Activated CD4-positive, alpha-beta memory T cell treated with anti-CD3 and anti-CD28 coated beads, Interleukin-2, amount 10 ng/mL, durations not matched to agents 7 days and 5 days (primary cell): ENCODE results near the gene TET2. TPM values are rescaled to one million over a fixed set of nuclear protein-coding genes. Genes with fewer than 3 reads are reported as not detected.

ENCODE experiments used
- CTCF ChIA-PET: fragments of 350-600 bp; sonication (Branson Sonifier 250); formaldehyde crosslinking; loops from one replicate; lab custom pipeline; 2021; ENCODE audit warnings: antibody characterized with exemption, inconsistent platforms; lab: Charles Lee
- POLR2A ChIA-PET: fragments of 350-600 bp; sonication (Branson Sonifier 250); formaldehyde crosslinking; loops from one replicate; lab custom pipeline; 2021; ENCODE audit warnings: antibody characterized with exemption; lab: Charles Lee
- DNase-seq: peaks from one replicate; pipeline ENCODE4 v3.0.0-alpha.2; 2020
- H3K27ac Mint-ChIP-seq: one replicate; pipeline ENCODE4 v1.8.0; 2021; ENCODE audit warnings: mild to moderate bottlenecking, mixed read lengths
- H3K27me3 Mint-ChIP-seq: one replicate; pipeline ENCODE4 v1.8.0; 2021; ENCODE audit warnings: mixed read lengths
- H3K36me3 Mint-ChIP-seq: one replicate; pipeline ENCODE4 v1.8.0; 2021; ENCODE audit warnings: low read depth, mixed read lengths
- H3K4me1 Mint-ChIP-seq: one replicate; pipeline ENCODE4 v1.8.0; 2021; ENCODE audit warnings: mixed read lengths
- H3K4me3 Mint-ChIP-seq: one replicate; pipeline ENCODE4 v1.8.0; 2021; ENCODE audit warnings: mild to moderate bottlenecking, mixed read lengths
- H3K9me3 Mint-ChIP-seq: one replicate; pipeline ENCODE4 v1.8.0; 2021; ENCODE audit warnings: mixed read lengths
- total RNA-seq, 2 experiments: library from RNA; stranded (reverse); gene quantifications; one replicate each; pipeline ENCODE4 v1.2.3, GENCODE V29; 2021

TET2 gene
- total RNA-seq, 2 experiments from 2014 or later: 25.0 to 25.9 TPM

DNA sequence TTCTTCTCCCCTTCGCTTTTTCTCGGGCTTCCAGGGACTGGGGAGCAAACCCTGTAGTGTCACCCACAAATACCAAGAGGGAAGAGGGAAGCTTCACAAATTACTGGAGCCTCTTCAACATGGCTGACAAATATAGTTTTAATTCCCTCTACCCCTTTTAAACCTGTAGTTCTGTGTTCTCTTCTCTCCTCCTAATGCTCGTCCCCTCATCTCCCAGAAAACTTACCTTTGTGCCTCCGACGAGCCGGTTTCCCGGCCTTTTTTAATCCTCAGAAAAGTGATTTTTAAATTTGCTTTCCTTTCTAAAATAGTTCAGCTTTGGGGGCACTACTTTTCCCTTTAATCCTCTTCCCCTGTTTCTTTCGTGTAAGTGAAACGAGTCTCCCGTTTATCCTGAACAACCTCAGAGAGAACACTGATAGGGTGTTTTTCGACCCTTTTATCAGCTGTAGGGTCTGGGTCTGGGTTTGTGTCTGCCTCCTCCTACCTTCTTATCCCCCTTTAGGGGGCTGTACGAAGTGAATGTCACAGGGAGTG is 408 bp downstream of the TET2 start:
- Mint-ChIP-seq H3K27ac (peak overlapping the region; percentile 98), H3K4me1 (peaks cover 32% of the 10 kb centered on the region), H3K4me3 (peak overlapping the region; percentile 99), H3K9me3 (no peaks in the 10 kb centered on the region), H3K27me3 (no peaks in the 10 kb centered on the region), H3K36me3 (peaks cover 16% of the 10 kb centered on the region)
- POLR2A ChIA-PET: interaction anchor here (0.8 to 2.4 kb wide), 7 partner anchors 13 to 326 kb away, joined by 3 to 44 read pairs (median 5); partner anchors contain the start of gene PPA2
- CTCF ChIA-PET: interaction anchor here (1.1 to 2.3 kb wide), 4 partner anchors 157 to 327 kb away, joined by 3 to 20 read pairs (median 4); partner anchors contain the start of gene PPA2
- DNase-seq: no peak

DNA sequence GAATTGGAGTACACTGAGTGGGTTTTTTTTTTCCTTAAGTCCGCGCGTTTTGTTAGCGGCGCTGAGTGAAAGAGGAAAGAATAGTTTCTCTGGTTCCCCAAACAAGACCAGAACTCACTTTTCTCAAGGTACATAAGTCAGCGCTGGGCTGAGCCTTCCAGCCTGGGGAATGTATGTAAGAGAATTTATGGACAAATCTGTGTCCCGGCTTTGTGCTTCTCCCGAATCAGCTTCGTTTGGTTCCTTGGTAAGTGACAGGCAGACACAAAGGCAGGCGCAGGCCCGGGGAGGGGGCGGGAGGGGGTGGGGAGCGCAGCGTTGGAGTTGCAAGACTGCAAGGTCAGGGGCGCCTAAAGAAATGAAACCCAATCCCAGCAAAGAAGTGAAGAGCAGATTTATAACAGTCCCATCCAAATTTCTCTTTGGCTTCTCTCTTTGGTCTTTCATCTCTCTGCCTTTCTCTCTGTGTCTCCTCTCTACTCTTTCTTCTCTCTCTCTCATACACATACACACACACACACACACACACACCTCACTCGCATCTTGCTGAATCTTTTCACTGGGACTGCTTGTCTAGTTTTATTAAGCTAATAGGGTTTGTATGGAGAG is 981 bp downstream of the TET2 start:
- DNase-seq: peak; percentile 30
- CTCF ChIA-PET: interaction anchor here (1.1 to 2.3 kb wide), 4 partner anchors 157 to 327 kb away, joined by 3 to 20 read pairs (median 4); partner anchors contain the start of gene PPA2

DNA sequence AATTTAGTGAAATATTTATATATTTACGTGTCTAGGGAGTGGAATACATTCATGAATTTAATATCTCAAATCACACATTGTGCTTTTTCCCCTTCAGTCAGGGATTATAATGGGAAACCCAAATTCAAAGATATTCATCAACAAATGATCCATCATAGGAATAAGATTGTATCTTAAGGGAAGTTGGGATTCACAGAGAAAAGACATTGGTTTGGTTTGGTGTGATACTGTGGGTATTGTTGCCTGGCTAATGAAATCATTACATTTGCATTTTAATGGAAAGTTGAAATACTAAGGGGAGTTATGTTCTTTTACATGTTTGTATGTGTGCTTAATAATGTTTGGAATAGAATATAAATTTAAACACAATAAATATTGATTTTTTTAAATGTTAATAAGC is 1.7 kb downstream of the TET2 start:
- POLR2A ChIA-PET: interaction anchor here (2.4 kb wide), 2 partner anchors 14 to 325 kb away, joined by 13 to 44 read pairs; partner anchors contain the start of gene PPA2

More for the DNA sequence above, 981 bp downstream of the TET2 start:
- Mint-ChIP-seq H3K36me3 (peaks cover 16% of the 10 kb centered on the region), H3K27me3 (no peaks in the 10 kb centered on the region), H3K9me3 (no peaks in the 10 kb centered on the region), H3K27ac (peak overlapping the region; percentile 98), H3K4me1 (peaks cover 32% of the 10 kb centered on the region), H3K4me3 (peak overlapping the region; percentile 99)
- POLR2A ChIA-PET: interaction anchor here (0.8 to 2.4 kb wide), 7 partner anchors 14 to 326 kb away, joined by 3 to 44 read pairs (median 5); partner anchors contain the start of gene PPA2

DNA sequence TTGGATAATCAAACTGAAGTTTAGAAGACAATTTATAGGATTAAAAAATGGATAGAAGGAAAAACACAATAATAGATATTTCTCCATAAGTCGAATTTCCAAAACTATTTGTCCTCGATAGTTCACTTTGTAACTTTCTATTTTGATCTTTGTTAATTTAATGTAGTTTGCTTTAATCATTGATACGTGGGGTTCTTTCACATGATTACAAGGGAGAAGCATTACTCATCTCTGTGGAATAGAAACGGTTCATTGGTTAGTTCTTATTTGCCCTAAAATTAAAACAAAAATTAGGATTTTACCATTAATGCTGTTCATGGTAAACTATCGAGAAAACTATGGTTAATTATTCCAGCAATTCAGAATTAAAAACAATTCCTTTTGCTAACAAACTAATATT is 2.1 kb downstream of the TET2 start:
- CTCF ChIA-PET: no interaction called here
- peaks cover 33% of the 10 kb centered on the region for H3K4me1 Mint-ChIP-seq

More for the DNA sequence above, 1.7 kb downstream of the TET2 start:
- Mint-ChIP-seq H3K36me3 (peaks cover 16% of the 10 kb centered on the region), H3K4me1 (peaks cover 31% of the 10 kb centered on the region), H3K4me3 (peak overlapping the region; percentile 99), H3K9me3 (no peaks in the 10 kb centered on the region), H3K27ac (no peak overlapping the region), H3K27me3 (no peaks in the 10 kb centered on the region)
- CTCF ChIA-PET: interaction anchor here (2.3 kb wide), 1 partner anchor 326 kb away, joined by 20 read pairs; the partner anchor contains the start of gene PPA2
- no peak for DNase-seq

GRCh38 chr4:105149771-105150170 is 3.1 kb downstream of the TET2 start:
- DNase-seq: no peak
- Mint-ChIP-seq H3K4me1 (peaks cover 40% of the 10 kb centered on the region), H3K4me3 (no peak overlapping the region), H3K27me3 (no peaks in the 10 kb centered on the region), H3K9me3 (no peaks in the 10 kb centered on the region), H3K36me3 (peaks cover 16% of the 10 kb centered on the region), H3K27ac (no peak overlapping the region)
- ChIA-PET CTCF (no interaction called here), POLR2A (no interaction called here)

More for the DNA sequence above, 2.1 kb downstream of the TET2 start:
- no peaks in the 10 kb centered on the region for H3K9me3 Mint-ChIP-seq
- peaks cover 16% of the 10 kb centered on the region for H3K36me3 Mint-ChIP-seq
- POLR2A ChIA-PET: no interaction called here
- no peaks in the 10 kb centered on the region for H3K27me3 Mint-ChIP-seq
- peak overlapping the region; percentile 33 for H3K4me3 Mint-ChIP-seq
- no peak for DNase-seq
- no peak overlapping the region for H3K27ac Mint-ChIP-seq

- DNase-seq: no peak
- H3K4me3 Mint-ChIP-seq: no peak overlapping the region
- POLR2A ChIA-PET: no interaction called here
- H3K27ac Mint-ChIP-seq: no peak overlapping the region
- CTCF ChIA-PET: no interaction called here
- no peaks in the 10 kb centered on the region for H3K27me3 Mint-ChIP-seq
- no peaks in the 10 kb centered on the region for H3K9me3 Mint-ChIP-seq
- H3K36me3 Mint-ChIP-seq: peaks cover 20% of the 10 kb centered on the region
- peaks cover 40% of the 10 kb centered on the region for H3K4me1 Mint-ChIP-seq
Measured at GRCh38 chr4:105150503-105150902, 3.8 kb downstream of the TET2 start.

DNA sequence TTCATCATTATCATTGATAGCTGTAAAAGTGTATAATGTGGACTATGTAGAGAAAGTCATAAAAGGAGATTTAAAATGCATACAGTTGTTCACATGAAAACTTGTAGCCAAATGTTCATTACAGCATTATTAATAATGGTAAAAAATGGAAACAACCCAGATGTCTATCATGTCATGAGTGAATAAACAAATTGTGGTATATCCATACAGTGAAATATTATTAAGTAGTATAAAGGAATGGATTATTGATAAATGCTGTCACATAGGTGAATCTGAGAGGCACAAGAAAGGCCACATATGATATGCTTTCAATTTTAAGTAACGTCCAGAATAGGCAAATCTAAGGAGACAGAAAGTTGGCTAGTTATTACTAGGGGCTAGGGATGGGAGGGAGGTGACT is 7.1 kb downstream of the TET2 start:
- peaks cover 29% of the 10 kb centered on the region for H3K4me1 Mint-ChIP-seq
- H3K27me3 Mint-ChIP-seq: no peaks in the 10 kb centered on the region
- no peak for DNase-seq
- H3K36me3 Mint-ChIP-seq: peaks cover 16% of the 10 kb centered on the region
- POLR2A ChIA-PET: no interaction called here
- no peak overlapping the region for H3K4me3 Mint-ChIP-seq
- H3K9me3 Mint-ChIP-seq: peaks cover under 1% of the 10 kb centered on the region
- CTCF ChIA-PET: no interaction called here
- H3K27ac Mint-ChIP-seq: no peak overlapping the region

- CTCF ChIA-PET: no interaction called here
- no peak overlapping the region for H3K4me3 Mint-ChIP-seq
- H3K27ac Mint-ChIP-seq: no peak overlapping the region
- H3K36me3 Mint-ChIP-seq: peaks cover 18% of the 10 kb centered on the region
- no peaks in the 10 kb centered on the region for H3K27me3 Mint-ChIP-seq
- H3K4me1 Mint-ChIP-seq: peaks cover 22% of the 10 kb centered on the region
- DNase-seq: no peak
- POLR2A ChIA-PET: no interaction called here
- peaks cover 3% of the 10 kb centered on the region for H3K9me3 Mint-ChIP-seq
Measured at GRCh38 chr4:105154576-105154975, 7.9 kb downstream of the TET2 start.

GRCh38 chr4:105155426-105155825 is 8.8 kb downstream of the TET2 start:
- H3K27me3 Mint-ChIP-seq: no peaks in the 10 kb centered on the region
- POLR2A ChIA-PET: no interaction called here
- peaks cover 3% of the 10 kb centered on the region for H3K9me3 Mint-ChIP-seq
- no peak overlapping the region for H3K27ac Mint-ChIP-seq
- peaks cover 21% of the 10 kb centered on the region for H3K36me3 Mint-ChIP-seq
- DNase-seq: no peak
- no peak overlapping the region for H3K4me3 Mint-ChIP-seq
- CTCF ChIA-PET: no interaction called here
- H3K4me1 Mint-ChIP-seq: peaks cover 18% of the 10 kb centered on the region

GRCh38 chr4:105158837-105159236 is 12.2 kb downstream of the TET2 start:
- DNase-seq: no peak
- POLR2A ChIA-PET: no interaction called here
- Mint-ChIP-seq H3K36me3 (peaks cover 19% of the 10 kb centered on the region), H3K27me3 (no peaks in the 10 kb centered on the region), H3K4me1 (peaks cover 12% of the 10 kb centered on the region), H3K4me3 (no peak overlapping the region), H3K9me3 (peaks cover 3% of the 10 kb centered on the region), H3K27ac (no peak overlapping the region)
- CTCF ChIA-PET: no interaction called here

DNA sequence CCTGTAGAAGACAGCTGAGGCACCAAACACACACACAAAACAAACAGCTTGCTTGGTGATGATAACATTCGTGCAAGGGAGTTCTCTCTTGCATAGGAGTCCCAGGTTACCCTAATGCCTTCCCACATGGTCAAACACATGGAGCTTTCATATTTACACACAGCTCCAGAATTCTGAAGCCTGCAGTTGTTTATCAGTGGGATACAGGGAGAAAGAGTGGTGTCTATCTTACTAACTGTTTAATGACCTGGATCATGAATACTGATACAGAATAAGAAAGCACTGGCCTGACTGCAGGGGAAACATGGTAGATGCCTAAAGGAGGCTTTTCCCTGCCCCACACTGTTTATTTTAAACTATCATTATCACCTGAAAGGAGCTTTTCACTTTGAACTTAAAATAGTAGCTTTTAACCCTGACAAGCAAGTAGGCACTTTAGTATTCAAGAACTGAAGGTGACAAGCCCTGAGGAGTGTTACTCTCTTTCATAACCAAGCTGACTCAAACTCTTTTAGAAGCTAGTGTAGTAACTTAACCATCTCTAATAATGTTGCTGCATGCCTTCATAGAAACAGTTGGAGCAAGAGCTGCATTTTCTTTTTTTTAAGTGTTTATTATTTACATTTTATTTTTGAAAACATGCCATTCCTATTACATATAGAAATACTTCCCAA is 15.6 kb downstream of the TET2 start:
- Mint-ChIP-seq H3K4me1 (no peaks in the 10 kb centered on the region), H3K27me3 (no peaks in the 10 kb centered on the region), H3K4me3 (no peak overlapping the region), H3K36me3 (peaks cover 8% of the 10 kb centered on the region), H3K9me3 (peaks cover 3% of the 10 kb centered on the region), H3K27ac (no peak overlapping the region)
- DNase-seq: no peak
- CTCF ChIA-PET: interaction anchor here (1.4 kb wide), 1 partner anchor 311 kb away, joined by 4 read pairs; the partner anchor contains the start of gene PPA2
- POLR2A ChIA-PET: interaction anchor here (3.6 kb wide), 1 partner anchor 15 kb away, joined by 13 read pairs; the partner anchor contains the start of gene TET2

DNA sequence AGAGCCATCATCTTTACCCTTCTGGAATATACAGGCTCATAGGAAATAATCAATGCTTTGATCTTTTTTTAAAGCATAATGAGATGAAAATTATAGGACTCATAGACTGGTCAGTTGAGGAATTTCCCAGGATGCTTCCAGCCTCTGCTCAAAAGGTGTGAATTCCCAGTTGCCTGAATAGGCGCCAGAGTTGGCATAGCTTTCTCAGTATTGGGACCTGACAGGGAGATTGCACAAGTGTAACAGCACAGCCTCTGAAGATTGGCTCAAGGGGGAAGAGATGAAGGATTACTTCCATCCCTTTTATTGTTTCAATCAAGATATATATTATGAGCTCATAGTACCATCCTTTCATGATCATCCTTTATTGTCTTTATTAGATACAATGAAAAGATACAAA is 17.9 kb downstream of the TET2 start:
- POLR2A ChIA-PET: no interaction called here
- no peaks in the 10 kb centered on the region for H3K27me3 Mint-ChIP-seq
- H3K9me3 Mint-ChIP-seq: peaks cover 6% of the 10 kb centered on the region
- CTCF ChIA-PET: no interaction called here
- H3K27ac Mint-ChIP-seq: no peak overlapping the region
- no peak overlapping the region for H3K4me3 Mint-ChIP-seq
- H3K36me3 Mint-ChIP-seq: peaks cover 19% of the 10 kb centered on the region
- DNase-seq: no peak
- H3K4me1 Mint-ChIP-seq: peaks cover 6% of the 10 kb centered on the region

DNA sequence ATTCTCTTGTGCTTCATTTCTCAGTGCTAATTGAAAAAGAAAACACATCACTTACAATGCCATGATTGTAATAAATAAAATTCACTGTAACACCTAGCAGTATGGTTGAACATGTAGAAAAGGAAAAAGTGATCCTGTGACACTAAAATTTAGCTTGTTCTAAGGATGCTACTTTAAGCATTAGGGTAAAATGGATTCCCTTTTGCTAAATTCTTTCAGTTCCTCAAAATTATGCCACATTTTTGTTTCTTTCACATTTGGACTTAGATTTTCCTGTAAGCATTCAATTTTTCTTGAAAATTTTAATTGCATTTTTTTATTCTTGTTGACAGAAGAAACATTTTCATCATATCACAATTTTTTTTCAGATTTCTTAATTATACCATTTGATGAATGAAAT is 19.4 kb downstream of the TET2 start:
- Mint-ChIP-seq H3K9me3 (peaks cover 9% of the 10 kb centered on the region), H3K36me3 (peaks cover 32% of the 10 kb centered on the region), H3K4me1 (peaks cover 6% of the 10 kb centered on the region), H3K27ac (no peak overlapping the region), H3K4me3 (no peak overlapping the region), H3K27me3 (no peaks in the 10 kb centered on the region)
- DNase-seq: no peak
- ChIA-PET POLR2A (no interaction called here), CTCF (no interaction called here)
